ENCODE measurements around the gene LRP6. TPM values are rescaled to one million over a fixed set of nuclear protein-coding genes. Genes with fewer than 3 reads are reported as not detected.
"Not testable (repeated sequence)": the region's sequence is repeated elsewhere in the genome, so short reads cannot be mapped to it uniquely, and the experiment has no call there.

Gene LRP6
- polyA plus RNA-seq, 1 donor: 32.0 TPM

DNA sequence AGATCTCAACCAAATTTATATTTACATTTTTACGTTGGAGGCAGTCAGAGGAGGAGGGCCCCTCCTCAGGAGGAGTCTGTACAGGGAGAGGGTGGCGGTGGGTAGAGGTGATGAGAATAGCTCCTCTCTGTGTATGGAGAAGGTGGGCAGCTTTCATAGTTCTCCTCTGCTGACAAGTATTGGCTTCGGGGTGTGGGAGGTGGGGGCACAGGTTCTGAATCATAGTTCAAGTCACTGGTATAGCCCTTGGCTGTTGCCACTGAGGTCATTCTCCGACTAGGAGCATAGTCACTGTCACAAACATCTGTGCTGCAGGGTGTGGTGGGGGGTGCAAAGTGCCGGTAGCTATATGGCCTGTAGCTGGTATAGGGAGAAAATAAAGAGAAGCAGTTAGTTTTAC, 145.8 kb downstream of the LRP6 start:
- no peak for DNase-seq (ENCODE audit: low read depth)

DNA sequence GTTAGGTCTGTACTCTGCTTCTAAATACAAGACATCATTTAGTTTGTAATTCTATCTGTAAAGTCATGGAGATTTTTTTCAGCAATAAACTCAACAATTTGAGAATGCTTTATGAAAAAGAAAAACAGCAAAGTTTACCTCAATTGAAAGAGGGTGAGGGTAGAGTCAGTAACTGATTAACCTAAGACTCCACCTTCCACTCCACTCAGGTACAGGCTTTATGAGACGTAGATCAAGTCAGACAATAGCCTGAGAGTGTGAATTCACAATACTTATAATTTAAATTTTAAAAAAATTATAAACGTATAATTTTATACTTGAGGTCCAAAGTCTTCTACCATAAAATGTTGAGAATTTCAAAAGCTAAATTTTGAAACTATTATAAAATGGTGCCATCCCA, 150.2 kb downstream of the LRP6 start:
- no peak for DNase-seq (ENCODE audit: low read depth)

DNA sequence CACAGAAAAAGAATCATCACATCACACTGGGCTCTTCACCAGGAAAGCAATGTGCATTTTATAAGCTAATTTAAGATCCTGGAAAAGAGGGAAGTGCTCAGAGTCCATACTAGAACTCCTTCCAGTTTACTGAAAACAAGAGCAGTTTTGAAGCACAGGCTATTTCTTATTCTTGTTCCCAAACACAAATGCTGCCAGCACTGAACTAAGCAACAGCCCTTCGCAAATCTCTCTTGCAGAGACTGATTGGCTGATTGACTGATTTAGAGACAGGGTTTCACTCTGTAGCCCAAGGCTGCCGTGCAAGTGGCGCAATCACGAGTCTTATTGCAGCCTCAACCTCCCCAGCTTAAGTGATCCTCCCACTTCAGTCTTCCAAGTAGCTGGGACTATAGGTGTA, 151.3 kb downstream of the LRP6 start:
- DNase-seq (ENCODE audit: low read depth): peak; percentile 24

DNA sequence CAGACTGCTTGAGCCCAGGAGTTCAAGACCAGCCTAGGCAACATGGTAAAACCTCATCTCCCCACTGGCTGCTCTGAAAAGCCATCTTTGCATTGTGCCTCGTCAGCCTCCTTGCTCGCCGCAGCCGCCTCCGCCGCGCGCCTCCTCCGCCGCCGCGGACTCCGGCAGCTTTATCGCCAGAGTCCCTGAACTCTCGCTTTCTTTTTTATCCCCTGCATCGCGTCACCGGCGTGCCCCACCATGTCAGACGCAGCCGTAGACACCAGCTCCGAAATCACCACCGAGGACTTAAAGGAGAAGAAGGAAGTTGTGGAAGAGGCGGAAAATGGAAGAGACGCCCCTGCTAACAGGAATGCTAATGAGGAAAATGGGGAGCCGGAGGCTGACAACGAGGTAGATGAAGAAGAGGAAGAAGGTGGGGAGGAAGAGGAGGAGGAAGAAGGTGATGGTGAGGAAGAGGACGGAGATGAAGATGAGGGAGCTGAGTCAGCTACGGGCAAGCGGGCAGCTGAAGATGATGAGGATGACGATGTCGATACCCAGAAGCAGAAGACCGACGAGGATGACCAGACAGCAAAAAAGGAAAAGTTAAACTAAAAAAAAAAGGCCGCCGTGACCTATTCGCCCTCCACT, 155.8 kb downstream of the LRP6 start:
- DNase-seq (ENCODE audit: low read depth): not testable (repeated sequence)

DNA sequence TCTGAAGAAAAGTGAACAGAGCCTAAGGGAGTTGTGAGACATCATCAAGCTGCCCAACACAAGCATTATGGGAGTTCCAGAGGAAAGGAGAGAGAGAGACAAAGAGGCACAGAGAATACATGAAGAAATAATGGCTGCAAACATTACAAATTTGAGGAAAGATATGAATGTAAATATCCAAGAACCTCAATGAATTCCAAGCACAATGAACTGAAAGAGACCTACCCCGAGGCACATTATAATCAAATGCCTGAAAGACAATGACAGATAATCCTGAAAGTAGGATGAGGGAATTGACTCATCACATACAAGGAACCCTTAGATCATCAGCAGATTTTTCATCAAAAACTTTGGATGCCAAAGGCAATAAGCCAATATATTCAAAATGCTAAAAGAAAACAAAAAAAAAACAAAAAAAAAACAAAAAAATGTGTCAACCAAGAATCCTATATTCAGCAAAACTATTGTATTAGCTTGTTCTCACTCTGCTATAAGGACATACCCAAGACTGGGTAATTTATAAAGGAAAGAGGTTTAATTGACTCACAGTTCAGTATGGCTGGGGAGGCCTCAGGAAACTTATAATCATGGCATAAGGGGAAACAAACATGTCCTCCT, 158.3 kb downstream of the LRP6 start:
- no peak for DNase-seq (ENCODE audit: low read depth)

DNA sequence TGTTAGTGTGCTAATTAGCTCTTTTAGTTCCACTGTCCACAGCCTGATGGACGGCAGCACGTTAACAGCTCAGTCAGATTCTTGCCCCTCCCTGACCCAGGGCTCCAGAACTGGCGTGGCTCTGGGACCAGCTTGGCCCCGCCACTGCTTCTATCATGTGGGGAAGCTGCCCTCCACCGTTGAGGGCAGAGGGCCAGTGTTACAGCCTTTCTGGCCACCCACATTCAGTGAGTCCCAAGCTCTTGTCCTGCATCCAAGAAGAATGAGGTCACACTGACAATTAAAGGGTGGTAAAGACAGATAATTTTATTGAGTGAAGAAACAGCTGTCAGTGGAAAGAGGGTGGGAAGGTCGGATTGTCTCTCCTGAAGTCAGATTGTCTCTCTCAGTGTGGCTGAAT, 159.2 kb downstream of the LRP6 start:
- DNase-seq (ENCODE audit: low read depth): no peak

DNA sequence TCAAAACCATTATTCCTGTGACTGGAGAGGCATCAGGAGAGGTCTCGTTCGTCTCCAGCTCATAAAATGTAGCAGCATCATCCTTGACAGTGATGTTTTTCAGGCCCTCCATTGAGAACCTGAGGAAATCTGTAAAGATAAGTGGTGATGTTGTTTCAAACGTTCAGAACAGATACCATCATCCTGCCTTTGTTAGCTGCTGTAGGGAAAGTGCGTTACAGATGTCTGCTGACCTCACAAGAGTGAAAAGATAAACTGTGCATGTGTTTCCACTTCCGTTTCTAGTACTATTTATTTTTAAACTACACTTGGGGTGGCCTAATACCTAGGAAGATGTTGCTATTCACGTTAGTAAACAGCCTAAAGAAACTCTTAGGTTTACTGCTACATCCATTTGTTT, 167.7 kb downstream of the LRP6 start:
- DNase-seq (ENCODE audit: low read depth): no peak

DNA sequence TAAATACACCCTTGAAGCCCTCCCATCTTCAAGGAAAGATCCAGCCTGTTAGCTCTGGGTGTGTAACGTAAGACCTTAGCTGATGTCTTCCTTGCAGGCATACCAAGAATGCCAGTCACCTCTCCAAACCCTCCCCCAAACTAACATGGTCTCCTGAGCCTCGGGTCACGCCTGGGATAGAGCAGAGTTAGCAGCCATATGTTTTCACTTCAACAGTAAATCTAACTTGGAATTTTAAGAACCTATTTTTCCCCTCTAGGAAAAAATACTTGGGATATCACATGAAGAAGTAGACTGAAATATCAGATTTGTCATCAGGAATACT, 168.2 kb downstream of the LRP6 start:
- DNase-seq (ENCODE audit: low read depth): no peak

DNA sequence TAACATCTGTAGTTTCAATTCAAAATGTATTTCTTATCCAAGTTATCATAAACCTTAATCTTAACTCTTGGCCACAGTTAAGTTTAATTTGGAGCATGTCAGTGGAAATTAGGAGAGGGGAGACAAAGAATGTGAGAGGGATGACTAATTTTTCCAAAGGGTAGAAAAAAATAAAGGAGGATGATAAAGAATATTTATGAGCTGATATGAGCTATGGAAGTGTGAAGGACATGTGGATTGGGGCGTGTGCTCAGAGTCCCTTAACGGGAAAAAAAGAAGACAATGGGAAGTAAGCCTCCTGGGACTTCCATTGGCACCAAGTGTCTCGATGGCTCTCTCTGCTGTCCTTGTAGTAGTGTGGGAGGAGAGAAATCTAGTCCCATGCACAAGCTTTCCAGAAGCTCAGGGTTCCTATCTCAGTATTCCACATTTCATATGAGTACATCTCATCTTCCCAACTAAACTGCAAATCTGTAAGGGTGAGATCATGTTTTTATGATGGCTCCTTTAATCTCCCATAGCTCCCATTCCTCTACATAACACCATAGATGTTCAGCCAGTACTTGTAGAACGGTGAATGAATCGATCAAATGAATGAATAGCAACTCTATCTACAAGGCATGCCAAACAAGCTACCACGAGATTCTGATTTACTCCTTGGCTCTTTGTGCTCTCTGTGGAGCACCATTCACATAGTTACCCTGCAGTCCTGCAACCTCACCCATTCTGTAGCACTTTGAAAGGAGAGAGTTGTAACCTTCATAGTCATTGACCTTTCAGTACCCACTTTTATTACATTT, 168.8 kb downstream of the LRP6 start:
- no peak for DNase-seq (ENCODE audit: low read depth)

DNA sequence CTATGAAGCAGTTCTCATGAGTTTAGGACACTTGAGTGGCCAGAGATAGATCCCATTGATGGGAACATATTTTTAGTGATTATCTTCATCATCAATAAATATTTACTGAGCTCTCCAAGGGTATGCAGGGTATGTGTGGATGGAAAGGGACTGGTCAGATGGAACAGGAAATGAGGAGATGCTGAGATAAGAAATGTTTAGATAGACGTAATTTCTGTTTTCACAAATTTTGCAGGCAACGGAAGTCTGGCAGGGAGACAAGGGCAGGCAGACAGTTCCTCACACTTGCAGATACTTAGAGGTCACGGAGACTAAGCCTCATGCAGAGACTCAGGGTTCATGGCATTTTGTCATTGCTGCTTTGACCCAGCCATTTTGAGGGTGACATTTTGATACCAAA, 171.8 kb downstream of the LRP6 start:
- no peak for DNase-seq (ENCODE audit: low read depth)

DNA sequence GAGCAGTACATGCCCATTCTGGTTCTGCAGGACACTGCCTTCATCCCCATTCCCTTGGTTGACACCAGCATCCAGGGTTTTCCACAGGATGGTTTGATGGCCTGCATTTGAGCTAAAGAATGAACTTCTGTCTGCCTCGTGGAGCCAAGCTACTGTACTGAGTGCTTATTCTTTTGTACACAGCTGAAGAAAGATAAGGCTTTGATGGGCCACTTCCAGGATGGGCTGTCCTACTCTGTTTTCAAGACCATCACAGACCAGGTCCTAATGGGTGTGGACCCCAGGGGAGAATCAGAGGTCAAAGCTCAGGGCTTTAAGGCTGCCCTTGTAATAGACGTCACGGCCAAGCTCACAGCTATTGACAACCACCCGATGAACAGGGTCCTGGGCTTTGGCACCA, 172.4 kb downstream of the LRP6 start:
- DNase-seq (ENCODE audit: low read depth): no peak

DNA sequence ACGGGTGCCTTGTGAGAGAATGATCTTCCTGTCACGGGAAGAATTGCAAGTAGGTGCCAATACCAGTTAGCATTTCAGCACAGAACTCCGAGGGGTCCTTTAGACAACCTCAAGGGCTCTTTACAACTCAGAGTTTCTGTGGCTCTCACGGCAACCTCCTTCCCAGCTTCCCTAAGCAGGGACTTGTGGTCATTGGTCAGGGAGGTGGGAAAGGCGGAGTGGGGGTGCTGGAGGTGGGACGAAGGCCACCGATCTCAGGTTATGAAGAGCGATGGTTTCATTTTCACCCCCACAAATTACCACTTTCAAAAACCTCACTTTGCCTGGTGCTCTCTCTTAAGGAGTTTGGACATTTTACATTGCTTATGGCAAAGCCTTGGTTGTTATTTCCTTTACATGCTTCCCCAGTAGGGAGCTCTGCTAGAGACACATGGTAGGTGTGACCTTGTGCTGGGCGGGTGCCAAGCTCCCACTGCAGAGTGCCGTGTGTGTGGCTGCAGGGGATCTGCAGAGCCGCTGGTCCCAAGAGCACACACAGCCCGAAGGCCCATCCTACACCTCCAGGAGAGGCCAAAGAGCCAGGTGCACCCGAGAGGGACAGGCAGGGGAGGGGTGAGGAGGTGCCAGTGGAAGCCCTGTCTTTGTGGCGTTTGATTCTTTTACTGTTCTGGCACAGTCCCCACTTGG, 174.7 kb downstream of the LRP6 start:
- no peak for DNase-seq (ENCODE audit: low read depth)

DNA sequence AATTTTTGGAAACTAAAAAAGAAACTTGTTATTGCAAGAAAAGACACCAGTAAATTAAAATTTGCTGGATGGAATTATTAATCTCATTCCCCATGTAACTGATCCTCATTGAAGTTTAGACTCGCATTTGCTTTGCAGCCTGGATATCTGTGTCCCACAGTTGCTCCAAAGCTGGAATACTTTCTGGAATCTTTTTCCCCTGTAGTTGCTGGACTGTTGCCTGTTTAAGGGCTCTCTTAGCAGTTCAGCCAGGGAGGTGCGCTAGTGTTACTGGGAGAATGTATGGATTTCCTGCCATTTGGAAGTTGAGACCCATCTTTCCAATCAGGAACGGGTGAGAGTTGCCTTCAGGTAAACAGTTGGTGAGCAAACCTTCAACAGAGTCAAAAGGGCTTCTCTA, 175.8 kb downstream of the LRP6 start:
- no peak for DNase-seq (ENCODE audit: low read depth)

DNA sequence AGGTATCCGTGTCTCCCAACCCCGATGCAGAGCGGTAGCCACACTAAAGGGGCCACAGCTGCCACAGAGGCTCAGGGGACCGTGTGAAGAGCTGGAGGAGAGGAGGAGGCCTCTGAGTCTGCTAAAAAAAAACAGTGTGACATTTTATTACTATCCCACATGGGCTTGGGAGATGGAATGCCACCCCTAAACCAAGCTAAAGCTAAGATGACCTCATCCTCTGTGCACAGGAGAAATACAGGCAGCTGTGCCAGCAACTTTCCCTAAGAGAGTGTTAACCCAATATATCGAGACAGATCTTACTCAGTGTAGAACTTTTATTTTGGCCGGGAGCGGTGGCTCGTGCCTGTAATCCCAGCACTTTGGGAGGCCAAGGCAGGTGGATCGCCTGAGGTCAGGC, 178.1 kb downstream of the LRP6 start:
- DNase-seq (ENCODE audit: low read depth): no peak

DNA sequence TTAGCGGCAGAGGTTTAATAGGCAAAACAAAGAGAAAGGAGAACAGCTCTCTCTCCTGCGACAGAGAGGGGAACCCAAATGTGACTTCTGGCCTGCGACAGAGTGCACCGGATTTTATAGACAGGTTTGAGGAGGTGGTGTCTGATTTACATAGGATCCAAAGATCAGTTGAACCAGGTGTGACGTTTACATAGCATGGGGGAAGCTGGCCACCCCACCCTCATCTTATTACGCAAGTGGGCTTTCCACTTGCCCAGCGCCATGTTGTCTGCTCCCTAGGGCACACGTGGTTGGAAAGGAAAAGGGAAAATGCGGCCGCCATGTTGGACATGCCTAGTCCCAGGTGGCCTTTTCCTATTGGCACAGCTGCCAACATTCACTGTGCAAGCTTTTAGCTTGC, 178.7 kb downstream of the LRP6 start:
- no peak for DNase-seq (ENCODE audit: low read depth)

DNA sequence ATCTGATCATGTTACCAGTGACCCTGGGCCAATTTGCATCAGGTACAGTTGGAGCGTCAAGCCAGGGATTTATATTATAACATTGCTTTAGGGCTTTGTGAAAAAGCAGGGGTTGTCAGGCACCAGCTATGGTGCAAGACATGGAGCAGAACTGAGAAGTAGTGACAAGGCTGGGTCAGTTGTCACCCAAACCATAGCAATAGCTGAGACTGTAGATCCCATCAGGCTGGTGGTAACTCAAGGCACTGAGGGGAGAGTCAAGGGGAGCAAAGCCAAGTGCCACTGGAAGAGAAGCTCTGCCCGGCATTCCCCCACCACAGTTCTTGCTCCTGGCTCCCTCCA, 179.2 kb downstream of the LRP6 start:
- DNase-seq (ENCODE audit: low read depth): no peak

DNA sequence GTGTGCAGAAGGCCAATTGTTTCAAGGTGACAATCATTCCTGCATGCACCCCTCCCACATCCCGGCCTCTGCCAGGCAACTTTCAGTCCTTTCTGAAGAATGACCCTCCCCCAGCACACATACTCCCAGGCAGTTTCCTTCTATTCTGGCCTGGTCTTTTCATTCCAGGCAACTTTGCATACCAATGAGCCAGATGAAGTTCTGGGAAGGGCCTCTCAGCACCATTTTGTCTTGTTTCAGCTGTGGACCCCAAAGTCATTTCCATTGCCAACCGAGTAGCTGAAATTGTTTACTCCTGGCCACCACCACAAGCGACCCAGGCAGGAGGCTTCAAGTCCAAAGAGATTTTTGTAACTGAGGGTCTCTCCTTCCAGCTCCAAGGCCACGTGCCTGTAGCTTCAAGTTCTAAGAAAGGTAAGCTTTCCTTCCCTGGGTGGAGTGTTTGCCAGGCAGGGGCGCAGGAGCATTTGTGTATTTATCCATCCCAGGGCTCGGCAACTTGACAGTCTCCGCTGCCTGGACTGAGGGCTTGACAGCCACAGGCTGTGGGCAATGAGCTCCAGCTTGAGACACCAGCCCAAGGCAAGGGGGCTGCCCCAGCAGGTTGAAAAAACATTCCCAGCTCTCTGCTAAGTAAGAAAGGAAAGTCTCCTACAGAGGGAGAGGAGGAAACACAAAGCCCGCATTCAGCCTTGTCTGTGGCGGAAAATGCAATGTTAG, 179.7 kb downstream of the LRP6 start:
- no peak for DNase-seq (ENCODE audit: low read depth)

DNA sequence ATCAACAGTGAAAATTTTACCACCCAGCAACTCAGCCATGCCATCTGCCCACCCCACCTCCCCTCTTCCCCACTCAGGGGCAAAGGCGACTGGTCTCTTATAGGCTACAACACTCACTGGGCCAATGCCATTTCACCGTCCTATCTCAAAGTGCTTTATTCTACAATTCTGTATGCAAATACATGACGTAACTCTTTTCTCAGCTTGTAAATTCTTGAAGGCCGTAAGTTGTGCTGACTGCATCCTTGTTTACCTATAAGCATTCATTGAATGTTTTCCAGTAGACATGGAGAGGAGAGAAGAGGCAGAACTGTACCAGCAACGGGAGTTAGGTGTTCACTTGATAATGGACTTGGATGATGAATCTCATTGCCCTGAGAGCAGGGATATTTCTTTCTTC, 180.5 kb downstream of the LRP6 start:
- DNase-seq (ENCODE audit: low read depth): no peak

DNA sequence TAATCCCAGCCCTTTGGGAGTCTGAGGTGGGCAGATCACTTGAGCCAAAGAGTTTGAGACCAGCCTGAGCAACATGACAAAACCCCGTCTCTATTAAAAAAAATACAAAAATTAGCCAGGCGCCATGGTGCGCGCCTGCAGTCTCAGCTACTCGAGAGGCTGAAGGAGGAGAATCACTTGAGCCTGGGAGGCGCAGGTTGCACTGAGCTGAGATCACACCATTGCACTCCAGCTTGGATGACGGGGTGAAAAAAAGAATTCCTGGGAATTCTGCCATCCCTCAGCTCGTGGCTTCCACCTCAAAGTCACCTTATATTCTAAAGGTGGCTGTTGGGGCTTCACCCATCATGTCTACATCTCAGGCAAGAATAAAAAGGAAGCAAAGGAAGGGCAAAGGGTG, 183.2 kb downstream of the LRP6 start:
- no peak for DNase-seq (ENCODE audit: low read depth)

DNA sequence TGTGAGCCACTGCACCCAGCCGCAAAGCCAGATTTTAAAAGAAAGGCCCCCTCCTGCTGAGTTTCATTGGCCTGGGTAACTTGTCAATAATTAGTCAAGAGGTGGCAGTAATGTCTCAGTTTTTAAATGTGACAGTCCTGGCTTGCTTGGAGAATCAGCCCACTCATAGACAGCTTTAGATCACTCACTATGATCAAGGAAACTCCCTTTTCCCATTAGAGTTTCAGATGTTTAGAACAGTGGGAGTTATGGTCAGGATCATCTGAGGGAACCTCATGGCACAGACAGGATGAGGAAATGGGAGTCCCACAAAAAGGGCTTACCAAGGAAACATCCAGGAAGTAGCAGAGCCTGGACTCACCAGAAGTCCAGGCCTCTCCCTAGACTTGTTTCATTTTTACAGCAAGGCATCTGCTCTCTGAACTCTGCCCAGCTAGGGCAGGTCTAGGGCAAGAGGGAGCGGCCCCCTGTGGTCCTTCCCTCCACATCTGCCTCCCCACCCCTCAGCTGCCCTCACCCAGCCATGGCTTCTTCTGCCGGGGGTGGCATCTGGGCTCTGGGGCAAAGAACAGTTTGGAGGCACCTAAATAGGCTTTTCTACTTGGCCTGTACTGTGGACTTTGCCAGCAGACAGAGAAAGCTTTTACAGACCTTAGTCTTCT, 184.9 kb downstream of the LRP6 start:
- no peak for DNase-seq (ENCODE audit: low read depth)

DNA sequence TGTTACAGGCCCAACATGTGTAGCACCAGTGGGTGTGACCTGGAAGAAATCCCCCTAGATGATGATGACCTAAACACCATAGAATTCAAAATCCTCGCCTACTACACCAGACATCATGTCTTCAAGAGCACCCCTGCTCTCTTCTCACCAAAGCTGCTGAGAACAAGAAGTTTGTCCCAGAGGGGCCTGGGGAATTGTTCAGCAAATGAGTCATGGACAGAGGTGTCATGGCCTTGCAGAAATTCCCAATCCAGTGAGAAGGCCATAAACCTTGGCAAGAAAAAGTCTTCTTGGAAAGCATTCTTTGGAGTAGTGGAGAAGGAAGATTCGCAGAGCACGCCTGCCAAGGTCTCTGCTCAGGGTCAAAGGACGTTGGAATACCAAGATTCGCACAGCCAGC, 187.6 kb downstream of the LRP6 start:
- no peak for DNase-seq (ENCODE audit: low read depth)

Data from forelimb muscle (tissue), 1 donor.